GM19035 (cell line): ENCODE measurements around the gene MED22.
A peak's percentile ranks its signal among the peaks of the same experiment; 100 is the strongest.
"Not testable (repeated sequence)": the region's sequence is repeated elsewhere in the genome, so short reads cannot be mapped to it uniquely, and the experiment has no call there.

Experiments
- ATAC-seq: cut with Tn5 transposase; IDR thresholded peaks from one replicate; pipeline ENCODE4 v1.9.1; 2021; ENCODE audit not compliant: unreplicated experiment

Gene MED22

GRCh38 chr9:133347985-133348717 lies at the start of gene MED22, which contains the start of gene RPL7A:
TSS of gene MED22 (minus strand) at chr9:133348131. CDS start at chr9:133346662, 1,469 bp downstream.
TSS of gene RPL7A (plus strand) at chr9:133348218. CDS start at chr9:133348244, 26 bp downstream.
- ATAC-seq: peak; percentile 79

GRCh38 chr9:133397370-133397769 lies 49.4 kb upstream of the MED22 start:
- ATAC-seq: no peak

DNA sequence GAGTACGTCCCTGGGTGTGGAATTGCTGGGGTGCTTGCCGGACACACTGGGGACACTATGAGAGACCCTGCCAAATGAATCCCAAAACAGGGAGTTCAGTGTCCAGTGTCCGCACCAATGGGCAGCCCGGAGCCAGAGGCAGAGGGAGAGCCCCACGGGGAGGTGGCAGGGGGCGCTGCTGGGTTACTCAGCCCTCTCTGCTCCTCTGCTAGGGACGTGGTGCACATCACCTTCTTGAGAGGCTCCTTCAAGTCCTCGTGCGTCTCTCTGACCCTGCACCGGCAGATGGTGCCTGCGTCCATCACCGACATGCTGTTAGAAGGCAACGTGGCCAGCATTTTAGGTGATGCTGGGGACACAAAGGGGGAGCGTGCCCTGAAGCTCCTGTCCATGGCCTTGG lies 49.0 kb upstream of the MED22 start:
- ATAC-seq: no peak

- ATAC-seq: no peak
Measured at GRCh38 chr9:133394687-133395271, 46.8 kb upstream of the MED22 start.

- no peak for ATAC-seq
Measured at GRCh38 chr9:133393399-133393798, 45.5 kb upstream of the MED22 start.

DNA sequence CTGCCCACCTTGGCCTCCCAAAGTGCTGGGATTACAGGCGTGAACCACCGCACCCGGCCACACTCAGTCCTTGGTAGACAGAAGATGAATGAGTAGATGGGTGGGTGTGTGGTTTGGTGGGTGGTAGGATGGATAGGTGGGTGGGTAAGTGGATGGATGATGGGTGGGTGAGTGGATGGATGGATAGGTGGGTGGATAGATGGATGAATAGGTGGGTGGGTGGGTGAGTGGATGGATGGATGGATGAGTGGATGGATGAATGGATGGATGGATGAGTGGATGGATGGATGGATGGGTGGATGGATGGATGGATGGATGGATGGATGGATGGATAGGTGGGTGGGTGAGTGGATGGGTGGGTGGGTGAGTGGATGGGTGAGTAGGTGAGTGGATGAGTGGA lies 44.4 kb upstream of the MED22 start:
- not testable (repeated sequence) for ATAC-seq

GRCh38 chr9:133391449-133391848 lies 43.5 kb upstream of the MED22 start:
- ATAC-seq: not testable (repeated sequence)

GRCh38 chr9:133390713-133391112 lies 42.8 kb upstream of the MED22 start:
- no peak for ATAC-seq

DNA sequence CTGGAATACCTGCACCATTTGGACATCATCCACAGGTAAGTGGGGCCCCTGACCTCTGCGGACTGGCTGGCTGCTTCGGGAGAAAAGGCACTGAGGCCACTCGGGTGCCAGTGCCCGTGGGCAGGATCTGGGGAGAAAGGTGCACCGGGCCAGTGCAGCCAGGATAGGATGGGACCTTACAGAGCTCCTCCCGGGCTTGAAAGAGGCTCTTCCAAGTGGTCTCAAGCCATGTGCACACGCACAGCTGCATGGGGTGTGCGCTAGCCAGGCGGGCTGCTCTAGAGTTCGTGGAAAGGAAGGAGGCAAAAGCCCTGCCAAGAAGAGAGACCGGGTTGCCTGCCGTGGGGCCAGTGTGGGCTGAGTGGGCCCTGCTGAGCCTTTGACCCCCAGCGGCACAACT lies 41.6 kb upstream of the MED22 start:
- no peak for ATAC-seq

GRCh38 chr9:133389025-133389557 lies 41.2 kb upstream of the MED22 start:
- ATAC-seq: no peak

- ATAC-seq: no peak
Measured at GRCh38 chr9:133387680-133388079, 39.7 kb upstream of the MED22 start.

DNA sequence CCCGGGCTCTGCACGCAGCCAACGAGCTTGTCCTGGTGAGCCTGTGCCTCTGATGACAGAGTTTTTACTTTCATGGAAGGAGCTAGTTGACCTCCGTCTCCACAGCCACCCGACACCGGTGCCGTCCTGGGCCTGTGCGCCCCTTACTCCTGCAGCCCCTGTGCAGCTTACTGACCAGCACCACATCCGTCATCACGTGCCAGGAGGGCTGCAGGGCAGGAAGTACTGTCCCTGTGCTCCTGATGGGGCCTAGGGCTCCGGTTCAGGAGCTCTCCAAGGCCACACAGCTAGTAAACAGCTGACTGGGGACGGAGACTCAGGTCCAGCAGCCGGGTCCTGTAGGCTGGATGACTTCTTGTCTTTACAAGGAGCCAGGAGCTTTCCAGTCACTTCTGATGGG lies 38.4 kb upstream of the MED22 start:
- no peak for ATAC-seq

- no peak for ATAC-seq
Measured at GRCh38 chr9:133385452-133385851, 37.5 kb upstream of the MED22 start.

- no peak for ATAC-seq
Measured at GRCh38 chr9:133384736-133385321, 36.9 kb upstream of the MED22 start.

- no peak for ATAC-seq
Measured at GRCh38 chr9:133383438-133383837, 35.5 kb upstream of the MED22 start.

DNA sequence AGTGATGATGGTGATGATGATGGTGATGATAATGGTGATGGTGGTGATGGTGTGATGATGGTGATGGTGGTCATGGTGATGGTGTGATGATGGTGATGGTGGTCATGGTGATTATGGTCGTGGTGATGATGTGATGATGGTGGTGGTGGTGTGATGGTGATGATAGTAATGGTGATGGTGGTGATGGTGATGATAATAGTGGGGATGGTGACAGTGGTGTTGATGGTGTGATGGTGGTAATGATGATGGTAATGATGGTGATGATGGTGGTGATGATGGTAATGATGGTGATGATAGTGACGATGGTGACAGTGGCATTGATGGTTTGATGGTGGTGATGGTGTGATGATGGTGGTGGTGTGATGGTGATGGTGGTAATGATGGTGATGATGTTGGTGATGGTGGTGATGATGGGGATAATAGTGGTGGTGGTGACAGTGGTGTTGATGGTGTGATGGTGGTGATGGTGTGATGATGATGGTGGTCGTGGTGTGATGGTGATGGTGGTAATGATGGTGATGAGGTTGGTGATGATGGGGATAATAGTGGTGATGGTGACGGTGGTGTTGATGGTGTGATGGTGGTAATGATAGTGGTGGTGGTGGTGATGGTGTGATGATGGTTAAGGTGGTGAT lies 34.7 kb upstream of the MED22 start:
- no peak for ATAC-seq

GRCh38 chr9:133380734-133381133 lies 32.8 kb upstream of the MED22 start:
- no peak for ATAC-seq

GRCh38 chr9:133379153-133380086 lies 31.5 kb upstream of the MED22 start:
- ATAC-seq: no peak

DNA sequence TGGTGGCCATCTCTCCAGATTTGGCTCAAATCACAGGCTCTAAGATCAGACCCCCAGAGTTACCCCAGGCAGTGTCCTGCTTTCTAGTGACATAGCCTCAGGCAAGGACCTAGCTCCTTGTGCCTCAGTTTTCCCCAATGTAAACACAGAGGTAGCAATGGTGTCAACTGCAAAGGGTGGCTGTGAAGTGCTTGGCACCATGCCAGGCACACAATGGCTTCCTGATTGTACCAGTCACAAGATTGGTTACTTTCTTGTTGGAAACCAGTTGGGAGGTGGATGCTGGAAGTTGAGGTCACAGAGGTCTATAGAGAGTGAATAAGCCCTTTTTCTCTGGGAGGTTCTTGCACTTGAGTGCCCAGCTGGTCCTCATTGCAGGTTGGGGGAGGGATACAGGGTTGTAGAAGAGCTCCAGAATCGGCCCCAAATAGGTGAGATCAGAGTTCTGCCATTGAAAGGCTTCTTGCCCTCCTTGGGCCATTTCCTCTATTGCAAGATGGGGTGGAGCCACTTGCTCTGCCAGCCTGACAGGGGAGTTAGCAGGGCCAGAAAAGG lies 30.6 kb upstream of the MED22 start:
- no peak for ATAC-seq

GRCh38 chr9:133377721-133378216 lies 29.8 kb upstream of the MED22 start:
- ATAC-seq: no peak
